Left ventricle myocardium inferior (tissue), 1 donor: ENCODE results near the gene COL1A2. TPM values are rescaled to one million over a fixed set of nuclear protein-coding genes. Genes with fewer than 3 reads are reported as not detected.
A peak's percentile ranks its signal among the peaks of the same experiment; 100 is the strongest.

Experiments used
- DNase-seq: peaks from one replicate; pipeline ENCODE4 v3.0.0-alpha.2; 2020
- H3K27ac ChIP-seq: fragments of 200-600 bp; replicated peaks from 2 replicates; pipeline ENCODE4 v1.8.0; 2021
- H3K27me3 ChIP-seq: fragments of 200-600 bp; 2 replicates; pipeline ENCODE4 v1.8.0; 2021; ENCODE audit warnings: low read depth
- H3K36me3 ChIP-seq: fragments of 200-600 bp; 2 replicates; pipeline ENCODE4 v1.8.0; 2021
- H3K4me1 ChIP-seq: fragments of 200-600 bp; 2 replicates; pipeline ENCODE4 v1.8.0; 2021
- H3K4me3 ChIP-seq: fragments of 200-600 bp; 2 replicates; pipeline ENCODE4 v1.8.0; 2021; ENCODE audit warnings: mild to moderate bottlenecking, moderate library complexity
- H3K9me3 ChIP-seq: fragments of 200-600 bp; replicated peaks from 2 replicates; pipeline ENCODE4 v1.8.0; 2021
- intact Hi-C: fragments of 100-400 bp; cut with micrococcal nuclease; formaldehyde crosslinking; loops from one replicate; pipeline ENCODE4 v1.11.0; 2022
- total RNA-seq: library from RNA; stranded (reverse); fragmentation: NEBNext Ultra II Directional; extraction: Animal tissue kit (Norgen Biotek cat#: 25700); gene quantifications from one replicate; pipeline ENCODE4 v1.2.1, GENCODE V29; 2021
- TF ChIP-seq, protein P1 (sequence below): fragments of 200-600 bp; IDR thresholded peaks from 2 replicates; pipeline ENCODE4 v1.8.0; 2021; ENCODE audit warnings: antibody characterized with exemption, mild to moderate bottlenecking, borderline replicate concordance
- donor health status: DM: no; HTN: yes; CAD: no; lungs with severe emphysema.

COL1A2 gene
- total RNA-seq, 1 donor from 2014 or later, result 96.6 TPM

DNA sequence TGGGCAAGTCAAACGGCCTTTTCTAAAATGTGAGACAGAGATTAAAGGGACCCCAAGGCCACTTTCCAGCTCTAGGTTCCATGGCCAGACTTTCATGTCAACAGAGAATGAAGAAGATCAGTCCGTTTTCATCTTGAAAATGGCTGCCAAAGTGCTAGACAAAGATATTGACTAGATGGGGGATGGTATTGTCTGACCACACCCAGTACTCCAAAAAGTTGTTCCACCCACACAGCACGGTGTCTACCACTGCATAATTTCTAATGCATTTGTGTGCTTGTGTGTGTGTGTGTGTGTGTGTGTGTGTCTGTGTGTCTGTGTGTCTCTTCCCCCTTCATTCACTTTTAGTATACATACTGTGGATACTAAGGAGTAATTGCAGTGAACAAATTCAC lies 1.3 kb downstream of the COL1A2 start:
- TF ChIP-seq, protein P1, sequence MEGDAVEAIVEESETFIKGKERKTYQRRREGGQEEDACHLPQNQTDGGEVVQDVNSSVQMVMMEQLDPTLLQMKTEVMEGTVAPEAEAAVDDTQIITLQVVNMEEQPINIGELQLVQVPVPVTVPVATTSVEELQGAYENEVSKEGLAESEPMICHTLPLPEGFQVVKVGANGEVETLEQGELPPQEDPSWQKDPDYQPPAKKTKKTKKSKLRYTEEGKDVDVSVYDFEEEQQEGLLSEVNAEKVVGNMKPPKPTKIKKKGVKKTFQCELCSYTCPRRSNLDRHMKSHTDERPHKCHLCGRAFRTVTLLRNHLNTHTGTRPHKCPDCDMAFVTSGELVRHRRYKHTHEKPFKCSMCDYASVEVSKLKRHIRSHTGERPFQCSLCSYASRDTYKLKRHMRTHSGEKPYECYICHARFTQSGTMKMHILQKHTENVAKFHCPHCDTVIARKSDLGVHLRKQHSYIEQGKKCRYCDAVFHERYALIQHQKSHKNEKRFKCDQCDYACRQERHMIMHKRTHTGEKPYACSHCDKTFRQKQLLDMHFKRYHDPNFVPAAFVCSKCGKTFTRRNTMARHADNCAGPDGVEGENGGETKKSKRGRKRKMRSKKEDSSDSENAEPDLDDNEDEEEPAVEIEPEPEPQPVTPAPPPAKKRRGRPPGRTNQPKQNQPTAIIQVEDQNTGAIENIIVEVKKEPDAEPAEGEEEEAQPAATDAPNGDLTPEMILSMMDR, result no peak
- peak overlapping the region; percentile 69 for H3K4me3 ChIP-seq
- no peaks in the 10 kb centered on the region for H3K9me3 ChIP-seq
- intact Hi-C loops, result loop anchor here (5.0 kb wide), 1 partner anchor 99 kb away; no protein-coding TSS in a partner anchor
- H3K27me3 ChIP-seq, result peaks cover 50% of the 10 kb centered on the region
- H3K4me1 ChIP-seq, result peaks cover 42% of the 10 kb centered on the region
- H3K36me3 ChIP-seq, result no peaks in the 10 kb centered on the region
- peak overlapping the region; percentile 91 for H3K27ac ChIP-seq
- DNase-seq, result no peak

DNA sequence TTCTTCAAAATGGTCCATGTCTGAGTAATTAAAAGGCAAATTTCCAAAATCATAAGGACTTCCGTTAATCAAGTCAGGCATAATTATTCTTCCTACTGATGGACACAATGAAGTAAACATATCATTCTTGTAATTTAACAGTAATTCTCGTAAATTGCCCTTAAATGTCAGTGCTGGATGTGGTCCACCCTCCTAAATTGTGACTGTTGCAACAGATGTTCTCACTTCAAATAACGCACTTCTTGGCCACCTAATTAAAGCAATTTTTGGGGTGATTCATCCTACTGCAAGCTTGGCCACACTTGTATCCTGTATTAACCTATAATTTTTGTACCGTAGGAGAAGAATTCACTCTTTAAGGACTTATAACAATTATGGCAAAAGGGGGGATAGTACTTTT lies 1.9 kb downstream of the COL1A2 start:
- DNase-seq, result no peak
- Histone ChIP-seq H3K27ac (peak overlapping the region; percentile 91), H3K9me3 (no peaks in the 10 kb centered on the region), H3K4me3 (peak overlapping the region; percentile 69), H3K27me3 (peaks cover 50% of the 10 kb centered on the region), H3K36me3 (no peaks in the 10 kb centered on the region), H3K4me1 (peaks cover 42% of the 10 kb centered on the region)
- intact Hi-C loops, result loop anchor here (5.0 kb wide), 1 partner anchor 99 kb away; no protein-coding TSS in a partner anchor
- TF ChIP-seq, protein P1, result no peak

DNA sequence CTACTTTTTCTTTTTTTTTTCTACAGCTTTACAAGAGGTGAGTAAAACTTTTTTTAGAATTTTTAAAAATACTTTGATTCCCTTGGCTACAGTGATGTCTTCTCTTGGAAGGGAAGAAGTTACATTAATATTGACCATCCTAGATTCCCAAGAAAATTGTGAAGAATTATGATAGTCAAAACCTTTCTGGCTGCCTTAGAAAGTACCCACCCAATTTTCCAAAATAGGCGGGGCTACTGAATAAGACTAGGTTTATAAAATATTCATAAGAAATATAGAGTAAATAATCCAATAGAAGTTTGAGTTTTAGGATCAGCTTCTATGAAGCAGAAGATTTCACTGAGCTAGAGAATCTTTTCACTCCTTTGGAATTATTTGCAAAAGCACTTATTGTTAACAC lies 3.0 kb downstream of the COL1A2 start:
- peaks cover 35% of the 10 kb centered on the region for H3K4me1 ChIP-seq
- H3K27ac ChIP-seq, result no peak overlapping the region
- no peaks in the 10 kb centered on the region for H3K9me3 ChIP-seq
- peaks cover 50% of the 10 kb centered on the region for H3K27me3 ChIP-seq
- H3K36me3 ChIP-seq, result peaks cover 10% of the 10 kb centered on the region
- intact Hi-C loops, result loop anchor here (5.0 kb wide), 1 partner anchor 100 kb away; no protein-coding TSS in a partner anchor
- peak overlapping the region; percentile 69 for H3K4me3 ChIP-seq
- TF ChIP-seq, protein P1, result no peak
- no peak for DNase-seq

DNA sequence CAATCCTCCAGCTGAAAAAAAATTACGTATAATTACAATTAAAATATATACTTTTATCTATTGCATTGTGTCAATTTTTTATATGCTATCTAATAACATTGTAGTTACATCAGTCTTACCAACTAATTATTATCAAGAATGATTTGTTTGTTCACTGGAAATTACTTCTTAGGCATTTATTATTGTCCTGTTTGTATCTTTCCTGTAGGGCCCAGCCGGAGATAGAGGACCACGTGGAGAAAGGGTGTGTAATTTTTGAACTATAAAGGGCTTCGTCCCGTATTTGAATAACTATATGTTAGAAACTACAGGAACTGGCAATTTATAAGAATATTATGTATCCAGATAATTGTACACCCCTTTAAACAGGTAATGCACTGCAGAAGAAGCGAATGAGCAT lies 4.1 kb downstream of the COL1A2 start:
- Histone ChIP-seq H3K27me3 (peaks cover 49% of the 10 kb centered on the region), H3K9me3 (no peaks in the 10 kb centered on the region), H3K4me1 (peaks cover 30% of the 10 kb centered on the region), H3K27ac (no peak overlapping the region), H3K36me3 (peaks cover 11% of the 10 kb centered on the region), H3K4me3 (peak overlapping the region; percentile 69)
- TF ChIP-seq, protein P1, result no peak
- intact Hi-C loops, result loop anchor here (5.0 kb wide), 1 partner anchor 102 kb away; no protein-coding TSS in a partner anchor
- no peak for DNase-seq

DNA sequence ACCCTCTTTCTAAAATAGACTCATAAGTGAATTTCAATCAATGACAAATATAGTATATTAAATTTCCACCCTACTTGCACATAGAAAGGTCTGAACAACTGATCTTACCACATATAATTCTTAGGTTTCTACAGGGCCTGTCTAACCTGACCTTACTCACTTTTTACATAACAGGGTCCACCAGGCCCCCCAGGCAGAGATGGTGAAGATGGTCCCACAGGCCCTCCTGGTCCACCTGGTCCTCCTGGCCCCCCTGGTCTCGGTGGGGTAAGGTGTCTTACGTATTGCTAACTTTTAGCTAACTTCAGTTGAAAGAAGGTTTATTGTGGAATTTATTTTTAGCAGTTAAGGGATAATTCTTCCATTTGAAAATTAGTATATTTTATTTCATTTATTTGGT lies 5.3 kb downstream of the COL1A2 start:
- Histone ChIP-seq H3K27me3 (peaks cover 37% of the 10 kb centered on the region), H3K4me3 (peak overlapping the region; percentile 19), H3K4me1 (peaks cover 22% of the 10 kb centered on the region), H3K9me3 (no peaks in the 10 kb centered on the region), H3K36me3 (peaks cover 17% of the 10 kb centered on the region), H3K27ac (no peak overlapping the region)
- intact Hi-C loops, result no loop called here
- DNase-seq, result no peak
- TF ChIP-seq, protein P1, result no peak
